PC-9 (cell line): ENCODE results near the gene LRRC7.

Experiments
- CTCF ChIP-seq: fragments of 200-600 bp; sonication (generic); conservative IDR thresholded peaks from 2 replicates; pipeline ENCODE4 v1.6.1; 2017; ENCODE audit warnings: mixed run types, antibody characterized with exemption, mild to moderate bottlenecking, moderate library complexity
- EZH2 ChIP-seq: fragments of 200-600 bp; sonication (generic); IDR thresholded peaks from 2 replicates; pipeline ENCODE4 v1.8.0; 2017; ENCODE audit warnings: antibody characterized with exemption, low read depth

GRCh38 chr1:69952676-69953075 is 385.0 kb downstream of the LRRC7 start:
- TF ChIP-seq CTCF (no peak), EZH2 (no peak)
